ENCODE measurements around the gene TMEM135.

DNA sequence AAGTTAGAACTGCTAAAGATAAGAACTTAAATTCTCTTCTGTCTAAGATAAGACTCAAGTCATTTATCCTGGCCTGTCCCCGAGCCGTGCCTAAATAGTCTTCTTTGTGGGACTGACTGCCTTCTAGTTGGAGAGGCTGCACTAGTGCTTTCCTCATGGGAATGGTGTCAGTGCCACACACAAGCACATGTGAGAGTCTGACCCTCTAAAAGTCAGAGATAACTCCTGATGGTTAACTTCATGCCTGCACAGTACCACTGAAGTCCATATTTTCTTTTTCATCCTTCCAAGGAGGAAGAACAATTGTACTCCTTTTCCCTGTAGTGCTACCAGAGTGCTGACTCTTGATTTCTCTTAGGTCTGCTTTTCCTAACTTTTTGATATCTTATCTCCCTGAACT is 309.7 kb downstream of the TMEM135 start:
- TF ChIP-seq, protein P1, sequence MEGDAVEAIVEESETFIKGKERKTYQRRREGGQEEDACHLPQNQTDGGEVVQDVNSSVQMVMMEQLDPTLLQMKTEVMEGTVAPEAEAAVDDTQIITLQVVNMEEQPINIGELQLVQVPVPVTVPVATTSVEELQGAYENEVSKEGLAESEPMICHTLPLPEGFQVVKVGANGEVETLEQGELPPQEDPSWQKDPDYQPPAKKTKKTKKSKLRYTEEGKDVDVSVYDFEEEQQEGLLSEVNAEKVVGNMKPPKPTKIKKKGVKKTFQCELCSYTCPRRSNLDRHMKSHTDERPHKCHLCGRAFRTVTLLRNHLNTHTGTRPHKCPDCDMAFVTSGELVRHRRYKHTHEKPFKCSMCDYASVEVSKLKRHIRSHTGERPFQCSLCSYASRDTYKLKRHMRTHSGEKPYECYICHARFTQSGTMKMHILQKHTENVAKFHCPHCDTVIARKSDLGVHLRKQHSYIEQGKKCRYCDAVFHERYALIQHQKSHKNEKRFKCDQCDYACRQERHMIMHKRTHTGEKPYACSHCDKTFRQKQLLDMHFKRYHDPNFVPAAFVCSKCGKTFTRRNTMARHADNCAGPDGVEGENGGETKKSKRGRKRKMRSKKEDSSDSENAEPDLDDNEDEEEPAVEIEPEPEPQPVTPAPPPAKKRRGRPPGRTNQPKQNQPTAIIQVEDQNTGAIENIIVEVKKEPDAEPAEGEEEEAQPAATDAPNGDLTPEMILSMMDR (IDR thresholded peaks at IDR 0.05), result no peak
- TF ChIP-seq SIN3A (IDR thresholded peaks at IDR 0.05; ENCODE audit: borderline replicate concordance, insufficient read depth, low read depth, low read length), result no peak
- no peak for TF ChIP-seq POLR2AphosphoS5 (IDR thresholded peaks at IDR 0.05; ENCODE audit: low read depth, low read length)
- TF ChIP-seq, protein P2, sequence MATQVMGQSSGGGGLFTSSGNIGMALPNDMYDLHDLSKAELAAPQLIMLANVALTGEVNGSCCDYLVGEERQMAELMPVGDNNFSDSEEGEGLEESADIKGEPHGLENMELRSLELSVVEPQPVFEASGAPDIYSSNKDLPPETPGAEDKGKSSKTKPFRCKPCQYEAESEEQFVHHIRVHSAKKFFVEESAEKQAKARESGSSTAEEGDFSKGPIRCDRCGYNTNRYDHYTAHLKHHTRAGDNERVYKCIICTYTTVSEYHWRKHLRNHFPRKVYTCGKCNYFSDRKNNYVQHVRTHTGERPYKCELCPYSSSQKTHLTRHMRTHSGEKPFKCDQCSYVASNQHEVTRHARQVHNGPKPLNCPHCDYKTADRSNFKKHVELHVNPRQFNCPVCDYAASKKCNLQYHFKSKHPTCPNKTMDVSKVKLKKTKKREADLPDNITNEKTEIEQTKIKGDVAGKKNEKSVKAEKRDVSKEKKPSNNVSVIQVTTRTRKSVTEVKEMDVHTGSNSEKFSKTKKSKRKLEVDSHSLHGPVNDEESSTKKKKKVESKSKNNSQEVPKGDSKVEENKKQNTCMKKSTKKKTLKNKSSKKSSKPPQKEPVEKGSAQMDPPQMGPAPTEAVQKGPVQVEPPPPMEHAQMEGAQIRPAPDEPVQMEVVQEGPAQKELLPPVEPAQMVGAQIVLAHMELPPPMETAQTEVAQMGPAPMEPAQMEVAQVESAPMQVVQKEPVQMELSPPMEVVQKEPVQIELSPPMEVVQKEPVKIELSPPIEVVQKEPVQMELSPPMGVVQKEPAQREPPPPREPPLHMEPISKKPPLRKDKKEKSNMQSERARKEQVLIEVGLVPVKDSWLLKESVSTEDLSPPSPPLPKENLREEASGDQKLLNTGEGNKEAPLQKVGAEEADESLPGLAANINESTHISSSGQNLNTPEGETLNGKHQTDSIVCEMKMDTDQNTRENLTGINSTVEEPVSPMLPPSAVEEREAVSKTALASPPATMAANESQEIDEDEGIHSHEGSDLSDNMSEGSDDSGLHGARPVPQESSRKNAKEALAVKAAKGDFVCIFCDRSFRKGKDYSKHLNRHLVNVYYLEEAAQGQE (IDR thresholded peaks at IDR 0.05; ENCODE audit: insufficient read depth in 1 of 2, low read depth in 2 of 2, low read length in 1 of 2), result no peak
